HG03280 (cell line): Measurements from ENCODE around the gene VASP.
A peak's percentile ranks its signal among the peaks of the same experiment; 100 is the strongest.

Experiments used
- ATAC-seq: cut with Tn5 transposase; IDR thresholded peaks from one replicate; pipeline ENCODE4 v1.9.1; 2021; ENCODE audit warnings: mild to moderate bottlenecking, moderate library complexity; ENCODE audit not compliant: unreplicated experiment

The VASP gene

GRCh38 chr19:45506989-45507871 is at the start of gene VASP:
TSS of gene VASP (plus strand) at chr19:45507479. CDS start at chr19:45507772, 293 bp downstream.
- peak; percentile 49 for ATAC-seq

DNA sequence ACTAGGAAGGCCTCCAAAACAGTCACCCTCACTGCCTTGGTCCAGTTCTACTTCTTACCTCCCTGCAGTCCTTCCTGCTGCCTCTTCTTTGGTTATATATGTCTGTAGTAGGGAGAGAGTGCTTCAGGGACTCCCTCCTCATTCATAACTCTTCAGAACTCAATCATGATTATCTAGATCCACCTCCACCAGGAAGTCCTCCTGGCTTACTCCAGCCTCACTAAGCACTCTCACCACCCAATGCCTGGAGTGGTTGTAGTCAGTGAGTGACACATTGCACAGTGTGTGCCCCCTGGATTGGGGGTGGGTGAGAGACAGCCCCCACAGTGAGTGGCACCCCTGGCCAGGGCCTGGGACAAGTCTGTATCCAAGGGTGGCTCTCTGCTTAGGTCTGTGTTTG is 49.5 kb upstream of the VASP start:
- ATAC-seq, result no peak

DNA sequence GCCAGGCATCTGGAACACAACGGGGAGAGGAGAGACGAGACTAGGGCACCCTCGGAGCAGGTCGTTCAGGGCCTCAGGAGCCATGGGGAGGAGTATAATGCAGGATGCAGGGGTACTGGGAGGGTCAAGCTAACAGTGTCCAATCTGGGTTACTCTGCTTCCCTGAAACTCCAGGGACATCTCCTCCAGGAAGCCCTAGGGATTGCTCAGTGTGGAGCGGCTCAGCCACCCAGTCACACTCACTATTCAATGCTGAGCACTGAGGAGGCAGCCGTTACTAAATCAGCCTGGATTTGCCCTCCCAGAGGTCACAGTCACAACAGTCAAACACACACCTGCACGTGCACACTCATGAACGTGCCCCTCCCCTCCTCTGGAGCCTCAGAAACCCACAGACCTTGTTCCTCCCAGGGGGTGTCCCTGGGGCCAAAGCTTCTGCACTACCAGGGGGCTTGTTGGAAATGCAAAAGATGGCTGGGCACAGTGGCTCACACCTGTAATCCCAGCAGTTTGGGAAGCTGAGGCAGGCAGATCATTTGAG is 46.4 kb upstream of the VASP start:
- ATAC-seq, result no peak

- ATAC-seq, result no peak
Observed at GRCh38 chr19:45462174-45462573, 45.1 kb upstream of the VASP start.

GRCh38 chr19:45463241-45463640 is 44.0 kb upstream of the VASP start:
- no peak for ATAC-seq

DNA sequence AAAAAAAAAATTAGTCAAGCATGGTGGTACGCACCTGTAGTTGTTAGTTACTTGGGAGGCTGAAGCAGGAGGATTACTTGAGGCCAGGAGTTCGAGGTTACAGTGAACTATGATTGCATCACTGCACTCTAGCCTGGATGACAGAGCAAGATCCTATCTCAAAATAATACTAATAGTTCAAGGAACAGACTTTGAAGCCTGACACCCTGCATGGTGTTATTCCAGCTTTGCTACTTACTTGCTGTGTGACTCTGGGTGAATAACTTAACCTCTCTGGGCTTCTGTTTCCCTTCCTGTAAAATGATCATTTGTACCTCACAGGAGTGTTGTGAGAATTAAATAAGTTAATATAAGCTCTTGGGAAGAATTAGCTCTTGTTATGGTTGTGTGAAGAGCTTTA is 43.0 kb upstream of the VASP start:
- no peak for ATAC-seq

- ATAC-seq, result no peak
Observed at GRCh38 chr19:45464852-45465441, 42.3 kb upstream of the VASP start.

GRCh38 chr19:45467115-45467455 is 40.2 kb upstream of the VASP start:
- ATAC-seq, result no peak

GRCh38 chr19:45467456-45468158 is 39.7 kb upstream of the VASP start, which contains the start of gene FOSB:
TSS of gene FOSB (plus strand) at chr19:45467996. CDS start at chr19:45468587, 591 bp downstream.
- peak; percentile 44 for ATAC-seq

- no peak for ATAC-seq
Observed at GRCh38 chr19:45468159-45468651, 39.1 kb upstream of the VASP start.

DNA sequence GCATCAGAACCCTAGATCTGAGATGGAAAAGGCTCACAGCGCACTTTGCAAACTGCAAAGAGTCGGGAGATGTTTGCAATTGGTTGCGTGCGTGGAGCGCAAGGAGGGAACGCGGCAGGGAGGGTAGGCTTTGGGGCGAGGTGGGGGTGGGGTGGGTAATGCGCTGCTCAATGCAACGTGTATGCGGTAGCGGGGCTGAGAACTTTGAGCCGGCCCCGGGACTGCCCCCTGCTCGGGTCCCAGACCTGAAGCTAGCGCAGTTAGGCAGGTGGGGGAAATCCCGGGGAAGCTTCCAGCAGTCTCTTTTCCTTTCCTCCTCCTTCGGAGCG is 38.5 kb upstream of the VASP start:
- peak; percentile 21 for ATAC-seq

GRCh38 chr19:45469132-45469944 is 37.9 kb upstream of the VASP start:
- peak; percentile 55 for ATAC-seq

GRCh38 chr19:45469945-45470761 is 37.1 kb upstream of the VASP start:
- no peak for ATAC-seq

GRCh38 chr19:45470762-45471081 is 36.6 kb upstream of the VASP start:
- no peak for ATAC-seq

GRCh38 chr19:45471111-45471930 is 36.0 kb upstream of the VASP start:
- ATAC-seq, result no peak

DNA sequence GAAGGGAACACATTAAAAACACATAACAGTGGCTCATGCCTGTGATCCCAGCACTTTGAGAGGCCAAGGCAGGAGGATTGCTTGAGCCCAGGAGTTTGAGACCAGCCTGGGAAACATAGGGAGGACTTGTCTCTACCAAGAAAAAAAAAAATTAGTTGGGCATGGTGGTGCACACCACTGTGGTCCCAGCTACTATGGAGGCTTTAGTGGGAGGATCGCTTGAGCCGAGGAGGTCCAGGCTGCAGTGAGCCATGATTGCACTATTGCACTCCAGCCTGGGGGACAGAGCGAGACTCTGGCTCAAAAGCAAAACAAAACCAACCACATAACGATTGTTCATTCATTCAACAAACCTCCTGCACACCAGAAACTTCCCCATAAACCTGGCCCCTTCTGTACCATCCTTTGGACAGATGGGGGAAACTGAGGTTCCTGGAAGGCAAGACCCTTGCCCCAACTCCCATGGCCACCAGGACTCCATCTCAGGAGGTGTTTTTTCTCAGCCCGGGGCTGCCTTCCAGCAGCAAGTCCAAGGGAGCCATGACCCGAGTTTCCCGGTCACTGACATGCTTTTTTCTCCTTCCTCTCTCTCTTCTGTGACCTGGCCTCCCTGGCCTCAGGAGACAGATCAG is 35.2 kb upstream of the VASP start:
- ATAC-seq, result no peak

- no peak for ATAC-seq
Observed at GRCh38 chr19:45472563-45473366, 34.5 kb upstream of the VASP start.

DNA sequence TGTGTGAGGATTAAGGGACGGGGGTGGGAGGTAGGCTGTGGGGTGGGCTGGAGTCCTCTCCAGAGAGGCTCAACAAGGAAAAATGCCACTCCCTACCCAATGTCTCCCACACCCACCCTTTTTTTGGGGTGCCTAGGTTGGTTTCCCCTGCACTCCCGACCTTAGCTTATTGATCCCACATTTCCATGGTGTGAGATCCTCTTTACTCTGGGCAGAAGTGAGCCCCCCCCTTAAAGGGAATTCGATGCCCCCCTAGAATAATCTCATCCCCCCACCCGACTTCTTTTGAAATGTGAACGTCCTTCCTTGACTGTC is 34.0 kb upstream of the VASP start:
- ATAC-seq, result no peak
